NB4 (cell line): Measurements from ENCODE around the gene BICRA.

ENCODE experiments used
- CTCF ChIP-seq: IDR thresholded peaks from one replicate; pipeline ENCODE4 v1.5.1; 2012; ENCODE audit warnings: low read depth, low read length
- MAX ChIP-seq: IDR thresholded peaks from 2 replicates; pipeline ENCODE4 v1.6.1; 2011; ENCODE audit warnings: low read depth, low read length
- MYC ChIP-seq: IDR thresholded peaks from 2 replicates; pipeline ENCODE4 v1.6.1; 2011; ENCODE audit warnings: low read depth, low read length
- POLR2A ChIP-seq: IDR thresholded peaks from 2 replicates; pipeline ENCODE4 v1.6.1; 2011; ENCODE audit warnings: mild to moderate bottlenecking; ENCODE audit not compliant: insufficient read length; ENCODE audit errors: extremely low read depth

- TF ChIP-seq CTCF: no peak
- TF ChIP-seq MAX: no peak
- TF ChIP-seq POLR2A: no peak
- no peak for TF ChIP-seq MYC
Observed at GRCh38 chr19:47643281-47643680, 34.3 kb downstream of the BICRA start.
